ENCODE measurements around the gene HIP1R.

Gene HIP1R

GRCh38 chr12:122834921-122835749 lies at the start of gene HIP1R:
HIP1R (plus strand) TSS chr12:122835457; CDS start chr12:122835551, 94 bp downstream.
- no peaks in the 10 kb centered on the region for H3K9me3 ChIP-seq
- peak within 1 kb of the TSS; percentile 7 for H3K27ac ChIP-seq
- TF ChIP-seq CTCF (IDR thresholded peaks at IDR 0.05) = no peak
- peak within 1 kb of the TSS; percentile 61 to 67 for H3K4me3 ChIP-seq (ENCODE audit: low read depth in 1 of 2, low read length in 1 of 2)
- peaks cover 21% of the 10 kb centered on the region in 2 experiments for H3K4me1 ChIP-seq (ENCODE audit: control insufficient read depth in 1 of 2, insufficient read depth in 1 of 2, low read depth in 1 of 2, low read length in 1 of 2)
- H3K36me3 ChIP-seq = no peaks in the 10 kb centered on the region
- H3K27me3 ChIP-seq = peaks cover 56% of the 10 kb centered on the region

- TF ChIP-seq CTCF (IDR thresholded peaks at IDR 0.05) = no peak
These were observed 49.8 kb upstream of the HIP1R start for GRCh38 chr12:122785503-122785902.

GRCh38 chr12:122788387-122788786 lies 46.9 kb upstream of the HIP1R start:
- Histone ChIP-seq H3K4me3 (ENCODE audit: low read depth in 1 of 2, low read length in 1 of 2) (no peak overlapping the region), H3K9me3 (no peaks in the 10 kb centered on the region), H3K27me3 (no peaks in the 10 kb centered on the region), H3K4me1 (ENCODE audit: control insufficient read depth in 1 of 2, insufficient read depth in 1 of 2, low read depth in 1 of 2, low read length in 1 of 2) (no peaks in the 10 kb centered on the region), H3K36me3 (no peaks in the 10 kb centered on the region), H3K27ac (no peak overlapping the region)
- no peak for TF ChIP-seq CTCF (IDR thresholded peaks at IDR 0.05)

More at GRCh38 chr12:122785503-122785902, 49.8 kb upstream of the HIP1R start:
- Histone ChIP-seq H3K27me3 (no peaks in the 10 kb centered on the region), H3K4me3 (ENCODE audit: low read depth in 1 of 2, low read length in 1 of 2) (no peak overlapping the region), H3K27ac (no peak overlapping the region), H3K4me1 (ENCODE audit: control insufficient read depth in 1 of 2, insufficient read depth in 1 of 2, low read depth in 1 of 2, low read length in 1 of 2) (no peaks in the 10 kb centered on the region), H3K36me3 (no peaks in the 10 kb centered on the region), H3K9me3 (no peaks in the 10 kb centered on the region)

GRCh38 chr12:122789637-122790036 lies 45.6 kb upstream of the HIP1R start:
- Histone ChIP-seq H3K4me1 (ENCODE audit: control insufficient read depth in 1 of 2, insufficient read depth in 1 of 2, low read depth in 1 of 2, low read length in 1 of 2) (peaks cover 4% of the 10 kb centered on the region in 2 experiments), H3K9me3 (no peaks in the 10 kb centered on the region), H3K27ac (no peak overlapping the region), H3K4me3 (ENCODE audit: low read depth in 1 of 2, low read length in 1 of 2) (no peak overlapping the region), H3K27me3 (no peaks in the 10 kb centered on the region), H3K36me3 (no peaks in the 10 kb centered on the region)
- no peak for TF ChIP-seq CTCF (IDR thresholded peaks at IDR 0.05)

- H3K4me3 ChIP-seq (ENCODE audit: low read depth in 1 of 2, low read length in 1 of 2) = no peak overlapping the region
- H3K4me1 ChIP-seq (ENCODE audit: control insufficient read depth in 1 of 2, insufficient read depth in 1 of 2, low read depth in 1 of 2, low read length in 1 of 2) = peaks cover 4% of the 10 kb centered on the region in 2 experiments
- no peaks in the 10 kb centered on the region for H3K9me3 ChIP-seq
- no peaks in the 10 kb centered on the region for H3K36me3 ChIP-seq
- no peaks in the 10 kb centered on the region for H3K27me3 ChIP-seq
- no peak for TF ChIP-seq CTCF (IDR thresholded peaks at IDR 0.05)
- no peak overlapping the region for H3K27ac ChIP-seq
These were observed 44.7 kb upstream of the HIP1R start for GRCh38 chr12:122790393-122791075.

All from neutrophil (primary cell).